ENCODE results near the gene ITGAE. TPM values are rescaled to one million over a fixed set of nuclear protein-coding genes. Genes with fewer than 3 reads are reported as not detected.

The ITGAE gene
- total and polyA plus RNA-seq, 4 donors, result 26.5 to 51.2 (median 42.1) TPM

- Histone ChIP-seq H3K27ac (ENCODE audit: low read depth, low read length) (no peak overlapping the region), H3K36me3 (ENCODE audit: control insufficient read depth, insufficient read depth, low read length) (peaks cover 61% of the 10 kb centered on the region)
- 100% methylated on average over 5 of the region's 9 CpGs for WGBS (ENCODE audit: insufficient coverage)
These were observed 20.1 kb upstream of the ITGAE start for GRCh38 chr17:3821101-3821500.

DNA sequence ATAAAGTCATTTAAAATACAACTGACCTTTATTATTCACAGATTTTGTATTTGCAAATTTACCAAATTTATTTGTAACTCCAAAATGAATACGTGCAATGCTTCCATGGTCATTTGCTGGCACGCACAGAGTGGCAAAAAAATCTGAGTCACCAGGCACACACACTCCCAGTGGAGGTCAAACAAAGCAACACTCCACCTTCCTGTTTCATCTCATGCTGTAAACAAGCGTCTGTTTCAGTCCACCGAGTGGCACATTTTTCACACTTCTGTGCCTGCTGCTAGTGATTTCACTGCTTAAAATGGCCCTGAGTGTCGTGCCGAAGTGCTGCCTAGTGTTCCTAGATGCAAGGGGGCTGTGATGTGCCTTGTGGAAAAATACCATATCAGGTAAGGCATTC, 17.8 kb upstream of the ITGAE start:
- H3K36me3 ChIP-seq (ENCODE audit: control insufficient read depth, insufficient read depth, low read length), result peaks cover 69% of the 10 kb centered on the region
- no peak overlapping the region for H3K27ac ChIP-seq (ENCODE audit: low read depth, low read length)
- no peaks in the 10 kb centered on the region for H3K4me1 ChIP-seq (ENCODE audit: control insufficient read depth, insufficient read depth, low read length)
- H3K4me3 ChIP-seq (ENCODE audit: low read depth, low read length), result no peak overlapping the region
- WGBS (ENCODE audit: insufficient coverage), result 84% methylated on average over 6 of the region's 6 CpGs
- H3K27me3 ChIP-seq (ENCODE audit: control insufficient read depth, insufficient read depth, low read length), result no peaks in the 10 kb centered on the region
- no peak for DNase-seq (ENCODE audit: low read depth in 4 of 6, low spot score in 6 of 6)
- H3K9me3 ChIP-seq (ENCODE audit: control insufficient read depth, insufficient read depth, low read length), result no peaks in the 10 kb centered on the region

More at GRCh38 chr17:3821101-3821500, 20.1 kb upstream of the ITGAE start:
- no peak for DNase-seq (ENCODE audit: low read depth in 4 of 6, low spot score in 6 of 6)
- Histone ChIP-seq H3K4me1 (ENCODE audit: control insufficient read depth, insufficient read depth, low read length) (no peaks in the 10 kb centered on the region), H3K27me3 (ENCODE audit: control insufficient read depth, insufficient read depth, low read length) (no peaks in the 10 kb centered on the region), H3K9me3 (ENCODE audit: control insufficient read depth, insufficient read depth, low read length) (no peaks in the 10 kb centered on the region), H3K4me3 (ENCODE audit: low read depth, low read length) (no peak overlapping the region)

DNA sequence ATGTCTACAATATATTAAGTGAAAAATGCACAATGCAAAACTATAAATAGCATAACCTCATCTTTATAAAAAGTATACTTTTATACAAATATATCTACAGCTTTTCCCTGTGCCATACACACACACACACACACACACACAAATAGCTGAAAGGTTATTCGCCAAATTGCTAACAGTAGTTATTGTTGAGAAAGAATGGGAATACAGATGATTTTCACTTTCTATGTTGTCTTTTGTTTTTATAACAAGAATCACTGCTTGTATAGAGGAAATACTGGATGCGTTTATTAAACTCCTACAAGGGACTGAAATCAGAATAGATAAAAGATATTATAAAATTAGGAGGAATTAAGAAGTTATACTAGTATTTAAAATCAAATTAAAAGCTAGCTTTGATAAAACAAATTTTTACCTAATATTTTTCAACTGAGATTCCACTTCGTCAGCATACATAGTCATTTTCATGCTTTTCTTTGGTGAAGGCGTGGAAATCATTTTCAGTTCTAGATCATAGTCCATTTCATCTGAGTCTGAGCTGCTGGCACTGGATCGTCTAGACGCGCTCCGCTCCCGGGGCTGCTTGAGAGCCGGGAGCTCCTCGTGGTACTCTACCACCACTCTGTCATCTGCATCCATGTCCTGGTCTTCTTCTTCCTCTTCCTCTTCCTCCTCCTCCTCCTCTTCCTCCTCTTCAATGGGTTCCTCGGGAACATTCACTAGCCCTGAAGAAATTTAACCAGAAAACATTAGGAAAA, 17.0 kb upstream of the ITGAE start:
- Histone ChIP-seq H3K27ac (ENCODE audit: low read depth, low read length) (no peak overlapping the region), H3K4me1 (ENCODE audit: control insufficient read depth, insufficient read depth, low read length) (no peaks in the 10 kb centered on the region), H3K4me3 (ENCODE audit: low read depth, low read length) (no peak overlapping the region), H3K27me3 (ENCODE audit: control insufficient read depth, insufficient read depth, low read length) (no peaks in the 10 kb centered on the region), H3K36me3 (ENCODE audit: control insufficient read depth, insufficient read depth, low read length) (peaks cover 73% of the 10 kb centered on the region), H3K9me3 (ENCODE audit: control insufficient read depth, insufficient read depth, low read length) (no peaks in the 10 kb centered on the region)
- DNase-seq (ENCODE audit: low read depth in 4 of 6, low spot score in 6 of 6), result no peak
- 93% methylated on average over 10 of the region's 12 CpGs for WGBS (ENCODE audit: insufficient coverage)

DNA sequence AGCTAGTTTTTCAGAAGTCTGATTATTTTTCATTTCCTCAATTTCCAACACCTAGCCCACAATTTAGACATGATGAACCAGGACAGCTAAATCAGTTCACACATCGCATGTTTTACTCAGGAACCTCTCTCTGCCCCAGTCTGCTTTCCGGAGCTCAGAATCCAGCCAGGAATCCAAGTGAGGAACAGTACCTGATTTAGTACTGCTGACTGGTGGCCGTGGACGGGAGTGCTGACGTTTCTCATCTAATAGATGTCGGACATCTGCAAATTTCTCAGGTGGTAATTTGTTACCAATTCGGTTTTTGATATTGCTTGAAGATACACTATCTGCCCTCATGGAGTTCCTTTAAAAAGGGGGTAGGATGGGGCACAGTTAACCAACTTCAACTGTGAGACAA, 14.9 kb upstream of the ITGAE start:
- no peaks in the 10 kb centered on the region for H3K9me3 ChIP-seq (ENCODE audit: control insufficient read depth, insufficient read depth, low read length)
- 94% methylated on average over 5 of the region's 7 CpGs for WGBS (ENCODE audit: insufficient coverage)
- no peaks in the 10 kb centered on the region for H3K4me1 ChIP-seq (ENCODE audit: control insufficient read depth, insufficient read depth, low read length)
- H3K27ac ChIP-seq (ENCODE audit: low read depth, low read length), result no peak overlapping the region
- no peaks in the 10 kb centered on the region for H3K27me3 ChIP-seq (ENCODE audit: control insufficient read depth, insufficient read depth, low read length)
- peaks cover 75% of the 10 kb centered on the region for H3K36me3 ChIP-seq (ENCODE audit: control insufficient read depth, insufficient read depth, low read length)
- DNase-seq (ENCODE audit: low read depth in 4 of 6, low spot score in 6 of 6), result no peak
- no peak overlapping the region for H3K4me3 ChIP-seq (ENCODE audit: low read depth, low read length)

- DNase-seq (ENCODE audit: low read depth in 4 of 6, low spot score in 6 of 6), result no peak
- Histone ChIP-seq H3K27me3 (ENCODE audit: control insufficient read depth, insufficient read depth, low read length) (no peaks in the 10 kb centered on the region), H3K27ac (ENCODE audit: low read depth, low read length) (no peak overlapping the region), H3K9me3 (ENCODE audit: control insufficient read depth, insufficient read depth, low read length) (no peaks in the 10 kb centered on the region), H3K36me3 (ENCODE audit: control insufficient read depth, insufficient read depth, low read length) (peaks cover 72% of the 10 kb centered on the region), H3K4me3 (ENCODE audit: low read depth, low read length) (no peak overlapping the region), H3K4me1 (ENCODE audit: control insufficient read depth, insufficient read depth, low read length) (no peaks in the 10 kb centered on the region)
- WGBS (ENCODE audit: insufficient coverage), result 100% methylated on average over 3 of the region's 6 CpGs
These were observed 14.1 kb upstream of the ITGAE start for GRCh38 chr17:3815122-3815521.

GRCh38 chr17:3814361-3814760, 13.4 kb upstream of the ITGAE start:
- no peak overlapping the region for H3K4me3 ChIP-seq (ENCODE audit: low read depth, low read length)
- DNase-seq (ENCODE audit: low read depth in 4 of 6, low spot score in 6 of 6), result no peak
- H3K9me3 ChIP-seq (ENCODE audit: control insufficient read depth, insufficient read depth, low read length), result no peaks in the 10 kb centered on the region
- H3K36me3 ChIP-seq (ENCODE audit: control insufficient read depth, insufficient read depth, low read length), result peaks cover 68% of the 10 kb centered on the region
- H3K27me3 ChIP-seq (ENCODE audit: control insufficient read depth, insufficient read depth, low read length), result no peaks in the 10 kb centered on the region
- WGBS (ENCODE audit: insufficient coverage), result 95% methylated on average over 11 of the region's 13 CpGs
- no peaks in the 10 kb centered on the region for H3K4me1 ChIP-seq (ENCODE audit: control insufficient read depth, insufficient read depth, low read length)
- H3K27ac ChIP-seq (ENCODE audit: low read depth, low read length), result no peak overlapping the region

GRCh38 chr17:3813171-3813570, 12.2 kb upstream of the ITGAE start:
- no peaks in the 10 kb centered on the region for H3K9me3 ChIP-seq (ENCODE audit: control insufficient read depth, insufficient read depth, low read length)
- H3K27ac ChIP-seq (ENCODE audit: low read depth, low read length), result no peak overlapping the region
- H3K36me3 ChIP-seq (ENCODE audit: control insufficient read depth, insufficient read depth, low read length), result peaks cover 68% of the 10 kb centered on the region
- WGBS (ENCODE audit: insufficient coverage), result 92% methylated on average over 14 of the region's 15 CpGs
- no peaks in the 10 kb centered on the region for H3K27me3 ChIP-seq (ENCODE audit: control insufficient read depth, insufficient read depth, low read length)
- no peak overlapping the region for H3K4me3 ChIP-seq (ENCODE audit: low read depth, low read length)
- H3K4me1 ChIP-seq (ENCODE audit: control insufficient read depth, insufficient read depth, low read length), result no peaks in the 10 kb centered on the region
- DNase-seq (ENCODE audit: low read depth in 4 of 6, low spot score in 6 of 6), result no peak

- H3K4me1 ChIP-seq (ENCODE audit: control insufficient read depth, insufficient read depth, low read length), result no peaks in the 10 kb centered on the region
- no peaks in the 10 kb centered on the region for H3K9me3 ChIP-seq (ENCODE audit: control insufficient read depth, insufficient read depth, low read length)
- H3K4me3 ChIP-seq (ENCODE audit: low read depth, low read length), result no peak overlapping the region
- DNase-seq (ENCODE audit: low read depth in 4 of 6, low spot score in 6 of 6), result no peak
- peaks cover 70% of the 10 kb centered on the region for H3K36me3 ChIP-seq (ENCODE audit: control insufficient read depth, insufficient read depth, low read length)
- WGBS (ENCODE audit: insufficient coverage), result 96% methylated on average over 11 of the region's 12 CpGs
- no peak overlapping the region for H3K27ac ChIP-seq (ENCODE audit: low read depth, low read length)
- no peaks in the 10 kb centered on the region for H3K27me3 ChIP-seq (ENCODE audit: control insufficient read depth, insufficient read depth, low read length)
These were observed 11.8 kb upstream of the ITGAE start for GRCh38 chr17:3812771-3813170.

DNA sequence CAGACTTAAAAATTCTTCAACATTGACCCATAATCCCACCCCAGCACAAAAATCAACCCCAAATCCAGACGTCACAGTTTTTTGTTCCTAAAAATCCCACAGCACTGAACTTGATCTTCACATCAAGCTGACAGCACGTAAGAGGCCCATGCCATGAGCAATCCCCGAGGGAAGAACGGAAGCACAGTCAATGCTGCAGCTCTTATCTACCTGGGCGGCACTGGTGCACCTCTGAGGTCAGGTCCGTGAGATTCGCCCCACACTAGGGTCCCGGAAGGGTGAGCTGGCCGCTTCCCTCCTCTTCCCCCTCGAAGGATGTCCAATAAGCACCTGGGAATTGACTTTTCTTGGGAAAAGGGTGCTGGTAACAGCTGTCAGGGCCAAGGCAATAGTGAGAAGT, 11.3 kb upstream of the ITGAE start:
- no peak for DNase-seq (ENCODE audit: low read depth in 4 of 6, low spot score in 6 of 6)
- no peaks in the 10 kb centered on the region for H3K27me3 ChIP-seq (ENCODE audit: control insufficient read depth, insufficient read depth, low read length)
- 95% methylated on average over 9 of the region's 10 CpGs for WGBS (ENCODE audit: insufficient coverage)
- H3K27ac ChIP-seq (ENCODE audit: low read depth, low read length), result no peak overlapping the region
- peaks cover 72% of the 10 kb centered on the region for H3K36me3 ChIP-seq (ENCODE audit: control insufficient read depth, insufficient read depth, low read length)
- no peak overlapping the region for H3K4me3 ChIP-seq (ENCODE audit: low read depth, low read length)
- H3K9me3 ChIP-seq (ENCODE audit: control insufficient read depth, insufficient read depth, low read length), result no peaks in the 10 kb centered on the region
- no peaks in the 10 kb centered on the region for H3K4me1 ChIP-seq (ENCODE audit: control insufficient read depth, insufficient read depth, low read length)

DNA sequence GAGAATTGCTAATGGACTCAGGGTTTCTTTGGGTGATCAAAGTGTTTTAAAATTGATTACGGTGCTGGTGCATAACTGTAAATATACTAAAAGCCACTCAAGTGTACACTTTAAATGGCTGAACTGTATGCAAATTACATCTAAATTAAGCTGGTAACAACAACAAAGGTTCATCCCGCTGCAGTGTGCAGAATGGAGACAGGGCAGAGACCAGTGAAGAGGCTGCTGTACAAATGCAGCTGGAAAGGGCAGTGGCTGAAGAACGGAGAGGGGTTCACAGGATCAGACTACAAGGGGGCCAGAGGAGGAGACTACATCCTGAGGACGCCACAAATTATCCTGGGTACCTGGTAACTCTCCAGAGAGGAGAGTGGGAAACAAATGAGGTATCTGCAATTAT, 9.0 kb upstream of the ITGAE start:
- no peak overlapping the region for H3K27ac ChIP-seq (ENCODE audit: low read depth, low read length)
- peaks cover 67% of the 10 kb centered on the region for H3K36me3 ChIP-seq (ENCODE audit: control insufficient read depth, insufficient read depth, low read length)
- no peaks in the 10 kb centered on the region for H3K27me3 ChIP-seq (ENCODE audit: control insufficient read depth, insufficient read depth, low read length)
- WGBS (ENCODE audit: insufficient coverage), result 83% methylated on average over 1 of the region's 4 CpGs
- no peak overlapping the region for H3K4me3 ChIP-seq (ENCODE audit: low read depth, low read length)
- H3K9me3 ChIP-seq (ENCODE audit: control insufficient read depth, insufficient read depth, low read length), result no peaks in the 10 kb centered on the region
- H3K4me1 ChIP-seq (ENCODE audit: control insufficient read depth, insufficient read depth, low read length), result no peaks in the 10 kb centered on the region
- DNase-seq (ENCODE audit: low read depth in 4 of 6, low spot score in 6 of 6), result no peak

Data from spinal cord (tissue), 10 donors.